Stimulated activated naive CD8-positive, alpha-beta T cell treated with anti-CD3 and anti-CD28 coated beads, Interleukin-15, Interleukin-2, amounts not matched to agents 100 U/mL and 50 U/mL, for 24 hours (primary cell): ENCODE data around the gene PACSIN1.

Experiments
- ATAC-seq: fragments of 150-1000 bp; cut with Tn5 transposase; one replicate; pipeline ENCODE4 v1.10.0; 2021
- DNase-seq: peaks from one replicate; pipeline ENCODE4 v3.0.0; 2021

The PACSIN1 gene

GRCh38 chr6:34528996-34529664, 63.3 kb downstream of the PACSIN1 start:
- DNase-seq (no peak), ATAC-seq (no peak)

- DNase-seq (no peak), ATAC-seq (no peak)
Measured at GRCh38 chr6:34529665-34530327, 63.9 kb downstream of the PACSIN1 start.

GRCh38 chr6:34530753-34531365, 65.0 kb downstream of the PACSIN1 start:
- DNase-seq (no peak), ATAC-seq (no peak)

- DNase-seq: peak; percentile 9
- ATAC-seq: peak; percentile 6
Measured at GRCh38 chr6:34531580-34532201, 65.8 kb downstream of the PACSIN1 start.

- DNase-seq: no peak
- no peak for ATAC-seq
Measured at GRCh38 chr6:34532230-34532629, 66.4 kb downstream of the PACSIN1 start.

- DNase-seq (no peak), ATAC-seq (no peak)
Measured at GRCh38 chr6:34534146-34534545, 68.3 kb downstream of the PACSIN1 start.

- ATAC-seq (no peak), DNase-seq (no peak)
Measured at GRCh38 chr6:34534656-34535055, 68.8 kb downstream of the PACSIN1 start.

GRCh38 chr6:34535199-34535598, 69.3 kb downstream of the PACSIN1 start:
- DNase-seq (no peak), ATAC-seq (no peak)

GRCh38 chr6:34535646-34536045, 69.8 kb downstream of the PACSIN1 start:
- no peak for ATAC-seq
- no peak for DNase-seq

- no peak for ATAC-seq
Measured at GRCh38 chr6:34536251-34536958, 70.5 kb downstream of the PACSIN1 start.

GRCh38 chr6:34536959-34537848, 71.3 kb downstream of the PACSIN1 start:
- ATAC-seq: no peak
- DNase-seq: no peak

More at GRCh38 chr6:34536251-34536958, 70.5 kb downstream of the PACSIN1 start:
- DNase-seq: no peak

GRCh38 chr6:34537922-34538550, 72.2 kb downstream of the PACSIN1 start:
- DNase-seq: no peak
- no peak for ATAC-seq

- ATAC-seq: no peak
- DNase-seq: no peak
Measured at GRCh38 chr6:34538581-34538980, 72.7 kb downstream of the PACSIN1 start.

- no peak for ATAC-seq
- no peak for DNase-seq
Measured at GRCh38 chr6:34539181-34539580, 73.3 kb downstream of the PACSIN1 start.

- no peak for DNase-seq
- ATAC-seq: no peak
Measured at GRCh38 chr6:34540222-34540621, 74.3 kb downstream of the PACSIN1 start.

- ATAC-seq (no peak), DNase-seq (no peak)
Measured at GRCh38 chr6:34540841-34541240, 75.0 kb downstream of the PACSIN1 start.

GRCh38 chr6:34543421-34543820, 77.5 kb downstream of the PACSIN1 start:
- no peak for ATAC-seq
- DNase-seq: no peak

GRCh38 chr6:34544052-34544604, 78.3 kb downstream of the PACSIN1 start:
- ATAC-seq (no peak), DNase-seq (no peak)

- no peak for DNase-seq
- peak; percentile 20 for ATAC-seq
Measured at GRCh38 chr6:34544776-34545471, 79.0 kb downstream of the PACSIN1 start.
